Measurements from ENCODE around the gene PGM2L1.

DNA sequence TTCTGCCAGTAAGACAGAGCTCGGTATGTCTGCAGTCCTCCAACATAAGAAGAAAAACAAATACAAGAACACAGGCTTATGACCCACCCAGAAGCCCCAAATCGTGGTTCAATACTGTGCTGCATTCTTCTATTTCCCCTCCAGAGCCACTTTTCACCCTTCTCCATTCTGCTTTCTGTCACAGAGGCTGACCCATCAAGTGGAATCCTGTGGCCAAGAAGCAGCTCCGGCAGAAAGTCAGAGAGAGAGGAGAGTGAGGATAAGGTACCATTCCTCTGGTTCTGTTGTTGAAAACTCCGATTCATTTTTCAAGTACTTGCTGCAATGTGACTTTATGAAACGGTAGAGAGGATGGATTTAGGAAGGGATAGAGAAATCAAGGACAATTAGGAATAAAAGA lies 30.4 kb downstream of the PGM2L1 start:
- no peak for TF ChIP-seq CTCF (IDR thresholded peaks at IDR 0.05)
- no peak for TF ChIP-seq POLR2A (IDR thresholded peaks at IDR 0.05)
